ENCODE results near the gene MISFA. TPM values are rescaled to one million over a fixed set of nuclear protein-coding genes. Genes with fewer than 3 reads are reported as not detected.
"Not testable (repeated sequence)": the region's sequence is repeated elsewhere in the genome, so short reads cannot be mapped to it uniquely, and the experiment has no call there.

MISFA gene
- total and polyA plus RNA-seq, 2 experiments from 2014 or later: 2.1 TPM; not detected in 1

- TF ChIP-seq EZH2phosphoT487 (IDR thresholded peaks at IDR 0.05; ENCODE audit: insufficient read depth, low read depth): no peak
- no peak for TF ChIP-seq EZH2 (IDR thresholded peaks at IDR 0.05; ENCODE audit: insufficient read depth, poor library complexity, severe bottlenecking)
- peak overlapping the region; percentile 96 for H3K9ac ChIP-seq
- peaks cover 5% of the 10 kb centered on the region for H3F3A ChIP-seq (ENCODE audit: insufficient read depth)
- WGBS, 2 experiments (ENCODE audit: low coverage in 1 of 2, low lambda C conversion rate in 2 of 2, missing lambda C conversion rate in 2 of 2): 4 to 5% methylated on average over 30 to 31 of the region's 31 CpGs
- in situ Hi-C loops (cut with MboI): no loop called here
- H3K79me2 ChIP-seq (ENCODE audit: insufficient read depth): peaks cover 56% of the 10 kb centered on the region
- no peaks in the 10 kb centered on the region for H3K9me3 ChIP-seq (ENCODE audit: low read depth)
- no peaks in the 10 kb centered on the region for H3K27me3 ChIP-seq (replicated peaks; ENCODE audit: insufficient read depth)
- peak overlapping the region; percentile 91 for H3K4me2 ChIP-seq (ENCODE audit: unreplicated experiment)
- 0 out of 2 replicates have a peak, but pooled peaks cover 6% of the 10 kb centered on the region for H4K20me1 ChIP-seq (ENCODE audit: insufficient read depth)
- peak overlapping the region; percentile 89 for H2AFZ ChIP-seq
- H3K27ac ChIP-seq: peak overlapping the region; percentile 95
- H3K36me3 ChIP-seq (ENCODE audit: low read depth): no peaks in the 10 kb centered on the region
- H3K4me3 ChIP-seq: peak overlapping the region; percentile 97
- H3K4me1 ChIP-seq (ENCODE audit: insufficient read depth): peaks cover 9% of the 10 kb centered on the region
- H3K9me2 ChIP-seq (ENCODE audit: insufficient read depth): no peaks in the 10 kb centered on the region
- DNase-seq: peak; percentile 63
Measured at GRCh38 chr11:18633256-18634139, 33.9 kb downstream of the MISFA start.

GRCh38 chr11:18634140-18635032 lies 34.8 kb downstream of the MISFA start, which contains the start of gene SPTY2D1:
TSS of gene SPTY2D1 (minus strand) at chr11:18634342. CDS start at chr11:18634257, 85 bp downstream.
- in situ Hi-C loops (cut with MboI): no loop called here
- TF ChIP-seq EZH2 (IDR thresholded peaks at IDR 0.05; ENCODE audit: insufficient read depth, poor library complexity, severe bottlenecking) (no peak), EZH2phosphoT487 (IDR thresholded peaks at IDR 0.05; ENCODE audit: insufficient read depth, low read depth) (no peak)

DNA sequence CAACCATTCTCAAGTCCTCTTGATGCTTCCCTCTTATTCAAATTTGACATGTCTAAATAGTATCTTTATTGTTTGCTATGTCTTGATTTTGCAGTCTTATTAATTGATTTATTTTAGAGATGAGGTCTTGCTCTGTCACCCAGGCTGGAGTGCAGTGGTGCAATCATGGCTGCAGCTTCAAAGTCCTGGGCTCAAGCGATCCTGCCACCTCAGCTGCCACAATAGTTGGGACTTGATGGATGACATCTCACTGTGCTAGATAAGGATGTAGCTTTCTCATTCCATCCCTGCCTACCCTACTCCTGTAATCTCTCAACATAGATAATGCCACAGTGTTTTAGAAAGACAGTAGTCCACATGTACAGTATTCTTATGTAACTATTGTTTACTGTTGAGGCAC lies 42.1 kb downstream of the MISFA start:
- Histone ChIP-seq H3K9me2 (ENCODE audit: insufficient read depth) (no peaks in the 10 kb centered on the region), H3K36me3 (ENCODE audit: low read depth) (no peaks in the 10 kb centered on the region), H3K4me3 (no peak overlapping the region), H3K4me2 (ENCODE audit: unreplicated experiment) (no peak overlapping the region), H3F3A (ENCODE audit: insufficient read depth) (no peaks in the 10 kb centered on the region), H3K79me2 (ENCODE audit: insufficient read depth) (no peaks in the 10 kb centered on the region), H3K9me3 (ENCODE audit: low read depth) (no peaks in the 10 kb centered on the region), H3K9ac (no peak overlapping the region), H2AFZ (no peak overlapping the region), H3K4me1 (ENCODE audit: insufficient read depth) (no peaks in the 10 kb centered on the region), H3K27ac (no peak overlapping the region), H4K20me1 (ENCODE audit: insufficient read depth) (no peaks in the 10 kb centered on the region), H3K27me3 (replicated peaks; ENCODE audit: insufficient read depth) (no peaks in the 10 kb centered on the region; the same call in 1 of the 2 replicates)
- 32 to 33% methylated on average over 1 of the region's 1 CpG for WGBS, 2 experiments (ENCODE audit: low coverage in 1 of 2, low lambda C conversion rate in 2 of 2, missing lambda C conversion rate in 2 of 2)
- in situ Hi-C loops (cut with MboI): no loop called here
- DNase-seq: no peak
- no peak for TF ChIP-seq EZH2 (IDR thresholded peaks at IDR 0.05; ENCODE audit: insufficient read depth, poor library complexity, severe bottlenecking)
- TF ChIP-seq EZH2phosphoT487 (IDR thresholded peaks at IDR 0.05; ENCODE audit: insufficient read depth, low read depth): no peak

More at GRCh38 chr11:18634140-18635032, 34.8 kb downstream of the MISFA start, which contains the start of gene SPTY2D1:
- 1% methylated on average over 56 to 59 of the region's 60 CpGs for WGBS, 2 experiments (ENCODE audit: low coverage in 1 of 2, low lambda C conversion rate in 2 of 2, missing lambda C conversion rate in 2 of 2)
- peak within 1 kb of the TSS; percentile 96 for H3K9ac ChIP-seq
- H3K4me3 ChIP-seq: peak within 1 kb of the TSS; percentile 97
- peaks cover 5% of the 10 kb centered on the region for H3F3A ChIP-seq (ENCODE audit: insufficient read depth)
- no peaks in the 10 kb centered on the region for H3K36me3 ChIP-seq (ENCODE audit: low read depth)
- no peaks in the 10 kb centered on the region for H3K9me2 ChIP-seq (ENCODE audit: insufficient read depth)
- peak within 1 kb of the TSS; percentile 93 for H2AFZ ChIP-seq
- H3K27ac ChIP-seq: peak within 1 kb of the TSS; percentile 95
- H3K4me2 ChIP-seq (ENCODE audit: unreplicated experiment): peak within 1 kb of the TSS; percentile 91
- peaks cover 48% of the 10 kb centered on the region for H3K79me2 ChIP-seq (ENCODE audit: insufficient read depth)
- no peaks in the 10 kb centered on the region for H3K9me3 ChIP-seq (ENCODE audit: low read depth)
- peak; percentile 100 for DNase-seq
- H3K27me3 ChIP-seq (replicated peaks; ENCODE audit: insufficient read depth): no peaks in the 10 kb centered on the region
- peaks cover 9% of the 10 kb centered on the region for H3K4me1 ChIP-seq (ENCODE audit: insufficient read depth)
- no peaks in the 10 kb centered on the region for H4K20me1 ChIP-seq (ENCODE audit: insufficient read depth)

DNA sequence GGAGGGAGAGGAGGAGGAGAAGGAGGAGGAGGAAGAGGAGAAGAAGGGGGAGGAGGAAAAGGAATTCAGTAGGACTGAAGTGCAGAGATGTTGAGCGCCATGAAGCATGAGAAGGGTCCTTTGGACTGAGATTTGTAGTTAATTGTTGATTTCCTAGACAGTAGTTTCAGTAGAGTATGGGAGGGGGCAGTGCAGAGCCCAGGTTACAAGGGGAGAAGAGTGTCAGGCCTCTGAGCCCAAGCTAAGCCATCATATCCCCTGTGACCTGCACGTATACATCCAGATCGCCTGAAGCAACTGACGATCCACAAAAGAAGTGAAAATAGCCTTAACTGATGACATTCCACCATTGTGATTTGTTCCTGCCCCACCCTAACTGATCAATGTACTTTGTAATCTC lies 43.4 kb downstream of the MISFA start:
- H4K20me1 ChIP-seq (ENCODE audit: insufficient read depth); H3K9ac ChIP-seq; H2AFZ ChIP-seq; H3K9me2 ChIP-seq (ENCODE audit: insufficient read depth); H3K4me1 ChIP-seq (ENCODE audit: insufficient read depth); H3K36me3 ChIP-seq (ENCODE audit: low read depth); H3K79me2 ChIP-seq (ENCODE audit: insufficient read depth); in situ Hi-C loops (cut with MboI); H3F3A ChIP-seq (ENCODE audit: insufficient read depth); H3K9me3 ChIP-seq (ENCODE audit: low read depth); DNase-seq; H3K27ac ChIP-seq; H3K4me3 ChIP-seq; H3K27me3 ChIP-seq (replicated peaks; ENCODE audit: insufficient read depth); H3K4me2 ChIP-seq (ENCODE audit: unreplicated experiment): not testable (repeated sequence)
- WGBS, 2 experiments (ENCODE audit: low coverage in 1 of 2, low lambda C conversion rate in 2 of 2, missing lambda C conversion rate in 2 of 2): 49 to 57% methylated on average over 4 of the region's 4 CpGs
